GM18867 (cell line): ENCODE measurements around the gene LYST.
"Not testable (repeated sequence)": the region's sequence is repeated elsewhere in the genome, so short reads cannot be mapped to it uniquely, and the experiment has no call there.

Experiments
- ATAC-seq: cut with Tn5 transposase; IDR thresholded peaks from one replicate; pipeline ENCODE4 v1.9.1; 2021; ENCODE audit warnings: mild to moderate bottlenecking, moderate library complexity; ENCODE audit not compliant: unreplicated experiment

The LYST gene

DNA sequence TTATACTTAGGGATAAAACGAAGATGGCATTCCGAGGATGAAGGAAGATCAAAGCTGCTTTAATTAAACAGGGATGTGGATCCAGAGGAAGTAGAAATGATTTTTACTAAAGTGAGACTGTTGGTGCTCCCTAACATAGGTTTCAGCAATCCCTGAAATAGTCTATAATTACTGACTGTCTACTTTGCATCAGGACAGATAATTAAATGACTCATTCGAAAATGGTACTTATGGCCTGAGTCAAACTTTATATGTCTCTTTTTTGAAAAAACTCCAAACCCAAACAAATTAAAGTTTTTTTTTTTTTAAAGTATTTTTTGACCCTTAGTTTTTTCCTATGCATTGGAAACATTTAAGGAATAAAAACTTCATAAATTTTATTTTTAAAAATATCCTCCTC, 90.3 kb downstream of the LYST start:
- ATAC-seq = no peak

- ATAC-seq = no peak
These were observed 91.4 kb downstream of the LYST start for GRCh38 chr1:235775246-235775860.

DNA sequence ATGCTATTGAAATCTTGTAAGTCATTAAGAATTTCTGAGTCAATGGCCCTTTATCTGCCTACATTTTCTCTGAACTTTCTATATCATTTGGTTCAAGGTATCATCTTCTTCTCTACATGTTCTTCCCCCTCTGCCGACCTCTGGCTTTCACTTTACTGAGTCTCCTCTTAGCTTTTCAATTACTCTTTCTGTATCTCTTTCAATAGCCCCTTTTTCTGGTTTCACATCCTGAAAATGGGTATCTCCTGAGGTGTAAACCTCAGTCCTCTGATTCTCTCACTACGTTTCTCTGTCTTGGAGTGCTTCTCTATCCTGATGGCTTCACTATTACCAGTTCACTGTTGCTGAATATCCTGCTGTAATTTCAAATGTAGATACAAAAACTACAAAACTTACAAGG, 98.9 kb downstream of the LYST start:
- peak; percentile 93 for ATAC-seq

DNA sequence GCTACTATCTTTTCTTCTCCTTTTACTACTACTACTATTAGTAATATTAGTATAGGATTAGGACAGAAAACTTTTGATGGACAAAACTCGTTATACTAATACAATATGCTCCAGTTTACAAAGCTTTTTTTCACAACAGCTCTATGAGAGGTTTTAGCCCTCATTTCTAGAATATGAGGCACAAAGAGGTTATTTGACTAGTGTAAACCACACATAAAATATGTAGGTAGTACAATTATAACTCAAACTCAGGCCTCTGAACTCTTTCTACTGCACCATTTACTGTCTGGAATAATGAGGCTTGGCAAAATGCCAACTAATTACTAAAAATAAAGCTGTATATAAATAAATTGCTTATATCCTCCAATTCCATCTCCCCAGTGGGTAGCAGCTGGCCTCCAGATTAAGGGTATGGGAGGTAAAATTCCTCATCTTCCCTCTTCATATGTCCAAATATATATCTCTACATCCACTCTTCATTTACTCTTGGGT, 99.9 kb downstream of the LYST start:
- ATAC-seq = no peak

DNA sequence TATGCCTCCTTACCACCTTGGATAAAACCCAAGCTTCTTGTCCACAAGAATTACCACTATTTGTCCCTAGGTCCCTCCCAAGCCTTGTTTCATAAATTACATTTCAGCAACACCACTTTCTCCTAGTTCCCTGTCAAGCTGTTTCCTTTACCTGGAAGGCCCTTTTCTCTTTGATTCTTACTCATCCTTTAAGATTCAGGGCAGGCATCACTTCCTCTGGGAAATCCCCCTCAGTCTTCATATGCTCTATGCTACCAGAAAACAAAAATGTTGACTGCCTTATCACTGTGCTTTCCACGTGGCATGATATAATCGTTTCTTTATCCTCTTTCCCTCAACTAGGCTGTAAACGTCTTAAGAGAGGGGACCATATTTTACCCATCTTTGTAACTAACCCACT, 102.7 kb downstream of the LYST start:
- no peak for ATAC-seq

- no peak for ATAC-seq
These were observed 107.4 kb downstream of the LYST start for GRCh38 chr1:235759336-235759735.

- ATAC-seq = no peak
These were observed 107.8 kb downstream of the LYST start for GRCh38 chr1:235758931-235759330.

GRCh38 chr1:235757587-235758096, 109.1 kb downstream of the LYST start:
- no peak for ATAC-seq

DNA sequence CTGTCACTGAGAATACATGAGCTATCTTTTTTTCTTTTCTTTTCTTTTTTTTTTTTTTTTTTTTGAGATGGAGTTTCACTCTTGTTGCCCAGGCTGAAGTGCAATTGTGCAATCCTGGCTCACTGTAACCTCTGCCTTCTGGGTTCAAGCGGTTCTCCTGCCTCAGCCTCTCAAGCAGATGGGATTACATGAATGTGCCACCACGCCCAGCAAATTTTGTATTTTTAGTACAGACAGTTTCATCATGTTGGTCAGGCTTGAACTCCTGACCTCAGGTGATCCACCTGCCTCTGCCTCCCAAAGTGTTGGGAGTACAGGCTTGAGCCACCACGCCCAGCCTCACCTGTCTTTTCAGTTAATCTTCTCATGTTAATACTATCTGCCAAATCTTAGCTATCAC, 112.5 kb downstream of the LYST start:
- ATAC-seq = not testable (repeated sequence)

- no peak for ATAC-seq
These were observed 116.9 kb downstream of the LYST start for GRCh38 chr1:235749755-235750300.

GRCh38 chr1:235748747-235749146, 118.0 kb downstream of the LYST start:
- ATAC-seq = no peak

DNA sequence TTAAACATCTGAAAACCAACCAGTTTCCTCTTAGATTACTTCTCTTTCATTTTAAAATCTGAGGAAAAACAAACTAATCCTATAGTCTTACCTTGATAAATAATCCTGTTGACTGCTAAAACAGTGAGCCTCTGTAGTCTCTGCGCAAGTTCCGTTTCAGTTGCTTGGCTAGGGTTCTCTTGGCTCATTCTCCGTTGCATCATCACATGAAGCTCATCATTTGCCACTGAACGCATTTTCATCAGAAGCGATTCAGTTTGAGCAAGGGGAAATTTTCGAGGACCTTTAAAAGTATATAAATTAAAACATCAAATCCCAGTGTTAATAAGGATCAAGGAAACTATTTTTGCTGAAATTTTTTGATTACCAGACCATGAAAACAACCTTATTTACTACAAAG, 120.5 kb downstream of the LYST start:
- ATAC-seq = no peak

DNA sequence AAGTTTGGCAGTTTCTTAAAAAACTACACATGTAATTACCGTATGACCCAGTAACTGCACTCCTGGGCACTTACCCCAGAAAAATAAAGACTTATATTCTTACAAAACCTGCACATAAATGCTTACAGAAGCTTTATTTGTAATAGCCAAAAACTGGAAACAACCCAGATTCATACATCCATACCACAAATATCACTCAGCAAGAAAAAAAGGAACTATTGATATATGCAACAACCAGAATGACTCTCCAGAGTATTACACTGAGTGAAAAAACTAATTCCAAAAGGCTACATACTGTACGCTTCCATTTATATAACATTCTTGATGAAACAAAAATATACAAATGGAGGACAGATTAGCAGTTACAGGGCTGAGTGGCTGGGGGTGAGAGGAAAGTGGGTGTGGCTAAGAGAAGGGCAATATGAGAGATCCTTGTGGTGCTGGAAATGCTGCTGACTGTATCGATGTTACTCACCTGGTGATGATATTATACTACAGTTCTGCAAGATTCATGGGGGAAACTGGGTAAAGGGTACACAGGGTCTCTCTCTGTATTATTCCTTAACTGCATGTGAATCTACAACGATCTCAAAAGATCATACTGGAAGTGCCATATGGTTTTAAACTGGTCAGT, 121.1 kb downstream of the LYST start:
- ATAC-seq = no peak

- no peak for ATAC-seq
These were observed 123.6 kb downstream of the LYST start for GRCh38 chr1:235742914-235743599.

DNA sequence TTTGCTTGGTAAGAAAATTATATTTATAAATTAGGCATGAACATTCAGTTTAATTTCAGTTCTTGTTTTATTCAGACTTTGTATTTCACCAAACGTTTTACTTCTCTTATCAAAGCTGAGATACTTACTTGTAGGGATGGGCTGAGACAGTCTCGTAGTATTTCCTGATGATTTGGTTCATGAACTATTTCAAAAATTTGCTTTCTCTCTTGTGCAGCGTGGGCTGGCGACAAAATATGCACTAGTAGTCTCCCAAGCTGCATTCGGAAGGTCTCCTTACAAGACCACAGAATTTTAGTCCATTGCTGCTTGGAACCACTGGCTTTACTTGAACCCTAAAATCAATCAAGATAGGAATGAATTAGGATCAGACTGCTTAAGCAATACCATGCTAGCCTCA, 125.4 kb downstream of the LYST start:
- ATAC-seq = no peak

DNA sequence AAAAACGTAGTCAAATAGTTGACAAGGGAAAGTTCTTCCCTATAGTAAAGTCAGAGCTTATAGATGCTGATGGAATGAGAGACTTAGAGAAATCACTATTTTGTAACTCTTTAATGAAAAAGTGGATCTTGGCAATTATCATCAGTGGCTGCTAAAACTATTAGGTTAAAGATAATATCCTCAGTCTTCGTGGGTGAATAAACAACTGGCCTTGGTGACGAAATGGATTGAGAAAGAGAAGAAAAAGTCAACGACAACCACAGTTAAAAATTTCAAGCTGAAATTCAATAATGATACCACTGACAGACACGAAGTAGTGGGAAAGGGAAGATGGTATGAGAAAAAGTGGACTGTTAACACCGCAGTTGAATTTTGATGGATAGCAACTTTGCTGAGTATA, 127.1 kb downstream of the LYST start:
- ATAC-seq = no peak

DNA sequence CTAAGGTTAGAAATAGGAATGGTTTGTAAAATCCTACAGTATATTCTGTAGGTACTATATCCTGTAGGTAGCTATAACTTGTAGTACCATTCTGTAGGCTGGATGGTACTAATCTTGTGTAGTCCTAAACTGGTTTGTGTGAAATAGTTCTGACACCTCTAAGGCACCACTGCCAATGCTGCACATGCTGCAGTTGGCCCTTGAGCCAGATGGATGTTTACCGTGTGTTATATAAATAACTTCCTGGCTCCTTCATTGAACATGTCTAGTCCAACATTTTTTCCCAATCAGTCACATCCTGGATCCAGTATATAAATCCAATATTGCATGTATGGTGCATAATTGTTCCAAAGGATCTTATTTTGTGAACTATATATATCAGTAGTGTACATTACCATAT, 127.6 kb downstream of the LYST start:
- no peak for ATAC-seq

DNA sequence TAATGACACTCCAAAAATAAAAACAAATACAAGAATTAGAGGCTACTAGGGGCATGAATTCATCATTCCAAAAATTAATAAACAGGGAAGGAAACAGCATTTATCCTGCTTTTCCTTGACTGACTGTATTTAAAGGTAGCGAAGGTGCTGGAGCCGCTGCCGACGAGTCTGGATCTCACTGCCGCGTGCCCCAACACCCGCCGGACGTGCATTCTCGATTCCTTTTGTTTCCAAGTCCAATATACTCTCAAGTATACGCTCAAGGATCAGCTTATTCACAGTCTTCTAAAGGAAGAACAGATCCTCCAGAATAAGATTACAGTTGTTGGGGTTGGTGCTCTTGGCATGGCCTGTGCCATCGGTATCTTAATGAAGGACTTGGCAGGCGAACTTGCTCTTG, 129.0 kb downstream of the LYST start:
- ATAC-seq = no peak

DNA sequence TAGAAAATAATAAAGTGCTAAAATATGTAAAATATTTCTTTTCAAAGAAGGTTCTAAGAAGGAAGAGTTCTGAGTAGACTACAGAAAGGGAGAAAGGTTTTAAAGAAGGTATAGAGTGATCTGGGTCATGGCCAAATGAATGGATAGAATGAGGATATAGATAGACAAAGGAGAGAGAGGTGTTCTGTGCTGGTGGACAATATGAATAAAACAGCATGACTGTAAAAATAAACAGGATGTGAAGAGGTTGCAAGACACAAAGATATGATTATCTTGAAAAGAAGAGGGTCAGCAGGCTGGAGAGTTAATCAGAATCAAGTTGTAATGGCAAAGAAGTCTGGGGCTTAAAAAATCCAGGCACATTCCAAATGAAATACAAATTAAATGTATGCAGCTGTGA, 130.4 kb downstream of the LYST start:
- ATAC-seq = no peak

DNA sequence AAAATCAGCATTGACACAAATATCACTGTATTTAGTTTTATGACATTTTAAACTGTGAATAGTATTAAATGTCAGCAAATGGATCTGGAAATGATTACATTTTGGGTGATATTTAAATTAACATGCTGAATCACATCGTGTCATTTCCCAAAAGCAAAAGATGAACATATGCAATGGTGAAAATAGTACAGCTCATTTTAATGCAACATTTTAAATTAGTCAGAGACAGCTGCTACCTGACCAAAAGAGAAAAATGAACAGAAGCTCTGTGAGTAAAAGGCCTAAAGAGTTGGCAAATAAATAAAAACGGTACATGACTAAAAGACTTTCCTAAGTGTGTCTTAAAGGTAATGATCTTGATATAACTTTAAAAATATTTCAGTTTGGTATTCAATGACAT, 131.1 kb downstream of the LYST start:
- ATAC-seq = no peak

DNA sequence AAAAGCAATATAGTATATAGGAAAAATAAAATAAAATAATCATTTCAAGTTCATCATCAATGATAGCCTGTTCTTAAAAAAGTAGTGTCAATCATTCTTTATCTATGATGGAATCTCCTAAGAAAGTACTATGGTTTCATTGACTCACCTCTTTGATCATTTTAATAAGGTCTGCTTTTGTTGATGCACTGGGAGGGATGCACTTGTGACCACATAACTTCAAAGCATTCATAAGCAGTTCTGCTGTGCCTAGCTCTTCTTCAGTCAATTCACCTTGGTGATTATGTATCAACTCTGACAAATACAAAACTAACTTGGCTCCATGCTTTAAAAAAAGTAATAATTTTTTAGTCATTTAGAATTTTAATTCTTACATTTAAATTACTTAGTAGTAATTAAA, 132.4 kb downstream of the LYST start:
- ATAC-seq = no peak

GRCh38 chr1:235730007-235730406, 136.7 kb downstream of the LYST start:
- no peak for ATAC-seq
